Thyroid gland (tissue), 4 donors: ENCODE results near the gene TRIM33.
"Not testable (repeated sequence)": the region's sequence is repeated elsewhere in the genome, so short reads cannot be mapped to it uniquely, and the experiment has no call there.

Source experiments
- CTCF ChIP-seq, 6 experiments: fragments of 200-600 bp in 3 of 6; fragments of 450-650 bp in 3 of 6; sonication (generic) in 3 of 6; IDR thresholded peaks; one replicate each; pipeline ENCODE4 v1.5.1; 2016 to 2019; ENCODE audit warnings: antibody characterized with exemption in 6 of 6, mild to moderate bottlenecking in 2 of 6, inconsistent platforms in 1 of 6, moderate library complexity in 1 of 6
- POLR2A ChIP-seq, 2 donors: fragments of 450-650 bp; IDR thresholded peaks; one replicate each; pipeline ENCODE4 v1.6.1; 2017; ENCODE audit warnings: antibody characterized with exemption in 2 of 2, mild to moderate bottlenecking in 2 of 2, moderate library complexity in 1 of 2

- not testable (repeated sequence) for TF ChIP-seq CTCF, POLR2A (IDR thresholded peaks at IDR 0.05)
Measured at GRCh38 chr1:114443226-114443625, 67.8 kb downstream of the TRIM33 start.
